Stimulated activated CD8-positive, alpha-beta memory T cell treated with anti-CD3 and anti-CD28 coated beads, Interleukin-7, amount 100 ng/mL, for 4 hours (primary cell): ENCODE data around the gene PAM16.
"Not testable (repeated sequence)": the region's sequence is repeated elsewhere in the genome, so short reads cannot be mapped to it uniquely, and the experiment has no call there.

ENCODE experiments used
- DNase-seq, 2 donors: peaks; one replicate each; pipeline ENCODE4 v3.0.0-alpha.2; 2020; ENCODE audit warnings: low read depth in 2 of 2

PAM16 gene

GRCh38 chr16:4353675-4354074 lies 2.6 kb upstream of the PAM16 start:
- DNase-seq, result no peak

- no peak for DNase-seq
Measured at GRCh38 chr16:4352843-4353242, 1.7 kb upstream of the PAM16 start.

- no peak for DNase-seq
Measured at GRCh38 chr16:4351880-4352279, 759 bp upstream of the PAM16 start.

GRCh38 chr16:4350365-4350786 lies 745 bp downstream of the PAM16 start:
- no peak for DNase-seq

GRCh38 chr16:4349332-4349731 lies 1.8 kb downstream of the PAM16 start:
- DNase-seq, result no peak

- DNase-seq, result no peak
Measured at GRCh38 chr16:4347765-4348509, 3.2 kb downstream of the PAM16 start.

GRCh38 chr16:4347010-4347409 lies 4.1 kb downstream of the PAM16 start:
- no peak for DNase-seq

- DNase-seq, result no peak
Measured at GRCh38 chr16:4345836-4346781, 5.0 kb downstream of the PAM16 start.

GRCh38 chr16:4344983-4345835 lies 5.9 kb downstream of the PAM16 start:
- DNase-seq, result no peak

- DNase-seq, result not testable (repeated sequence)
Measured at GRCh38 chr16:4344300-4344982, 6.7 kb downstream of the PAM16 start.

GRCh38 chr16:4342866-4343744 lies 8.0 kb downstream of the PAM16 start:
- no peak for DNase-seq

GRCh38 chr16:4341250-4341649 lies 9.9 kb downstream of the PAM16 start:
- DNase-seq, result no peak

- DNase-seq, result no peak
Measured at GRCh38 chr16:4340443-4340842, 10.7 kb downstream of the PAM16 start.

GRCh38 chr16:4339909-4340308 lies 11.2 kb downstream of the PAM16 start:
- DNase-seq, result no peak

GRCh38 chr16:4339455-4339854 lies 11.7 kb downstream of the PAM16 start:
- DNase-seq, result no peak

- DNase-seq, result no peak
Measured at GRCh38 chr16:4338712-4339299, 12.3 kb downstream of the PAM16 start.

- DNase-seq, result no peak
Measured at GRCh38 chr16:4338125-4338582, 13.0 kb downstream of the PAM16 start.

- no peak for DNase-seq
Measured at GRCh38 chr16:4337540-4338088, 13.5 kb downstream of the PAM16 start.

GRCh38 chr16:4336701-4337539 lies 14.2 kb downstream of the PAM16 start:
- DNase-seq, result no peak
